Keratinocyte (primary cell): ENCODE data around the gene ALX4. TPM values are rescaled to one million over a fixed set of nuclear protein-coding genes. Genes with fewer than 3 reads are reported as not detected.

Source experiments
- DNase-seq: peaks from one replicate; pipeline ENCODE4 v3.0.0-alpha.2; 2011; ENCODE audit warnings: low read depth, missing footprints, low spot score
- FAIRE-seq: peaks from 2 replicates; lab custom pipeline; 2011; peaks lifted over from hg19 to GRCh38; lab: Jason Lieb, UNC
- H2AFZ ChIP-seq: 2 replicates; pipeline ENCODE4 v1.6.0; 2012; ENCODE audit warnings: low read length, control low read depth, inconsistent platforms; ENCODE audit not compliant: control insufficient read depth
- H3K27ac ChIP-seq: 2 replicates; pipeline ENCODE4 v1.5.1; 2011; ENCODE audit warnings: low read length; ENCODE audit not compliant: control insufficient read depth, insufficient read depth
- H3K27me3 ChIP-seq: 3 replicates; pipeline ENCODE4 v1.6.0; 2011; ENCODE audit warnings: low read length; ENCODE audit not compliant: control insufficient read depth, insufficient read depth; ENCODE audit errors: extremely low read depth
- H3K36me3 ChIP-seq, 2 experiments: 2 replicates in 1 of 2; 3 replicates in 1 of 2; pipeline ENCODE4 v1.5.1; 2011; ENCODE audit warnings: low read length in 2 of 2, mild to moderate bottlenecking in 1 of 2; ENCODE audit not compliant: control insufficient read depth in 2 of 2, insufficient read depth in 2 of 2; ENCODE audit errors: extremely low read depth in 1 of 2
- H3K4me1 ChIP-seq: 3 replicates; pipeline ENCODE4 v1.5.1; 2011; ENCODE audit warnings: low read length; ENCODE audit not compliant: control insufficient read depth, insufficient read depth; ENCODE audit errors: extremely low read depth
- H3K4me2 ChIP-seq: 3 replicates; pipeline ENCODE4 v1.6.0; 2011; ENCODE audit warnings: low read depth, low read length; ENCODE audit not compliant: control insufficient read depth, insufficient read depth; ENCODE audit errors: extremely low read depth
- H3K4me3 ChIP-seq, 3 experiments: fragments of 200-600 bp in 1 of 3; sonication (generic) in 1 of 3; 2 replicates in 2 of 3; 3 replicates in 1 of 3; pipeline ENCODE4 v1.5.1; 2011 to 2016; ENCODE audit warnings: low read length in 3 of 3, mild to moderate bottlenecking in 3 of 3, control low read depth in 2 of 3, inconsistent platforms in 1 of 3, low read depth in 1 of 3, mixed read lengths in 1 of 3, mixed run types in 1 of 3, moderate library complexity in 1 of 3; ENCODE audit not compliant: control insufficient read depth in 2 of 3, insufficient read depth in 2 of 3; ENCODE audit errors: extremely low read depth in 1 of 3
- H3K79me2 ChIP-seq: 2 replicates; pipeline ENCODE4 v1.6.0; 2012; ENCODE audit warnings: low read length; ENCODE audit not compliant: control insufficient read depth, insufficient read depth
- H3K9ac ChIP-seq: 3 replicates; pipeline ENCODE4 v1.6.0; 2011; ENCODE audit warnings: low read length; ENCODE audit not compliant: control insufficient read depth, insufficient read depth; ENCODE audit errors: extremely low read depth
- H3K9me1 ChIP-seq: 3 replicates; pipeline ENCODE4 v1.6.0; 2011; ENCODE audit warnings: low read length; ENCODE audit not compliant: control insufficient read depth, insufficient read depth; ENCODE audit errors: extremely low read depth
- H3K9me3 ChIP-seq: 2 replicates; pipeline ENCODE4 v1.5.1; 2012; ENCODE audit warnings: low read depth, low read length; ENCODE audit not compliant: control insufficient read depth
- H4K20me1 ChIP-seq: 3 replicates; pipeline ENCODE4 v1.6.0; 2011; ENCODE audit warnings: low read length; ENCODE audit not compliant: control insufficient read depth, insufficient read depth; ENCODE audit errors: extremely low read depth
- EZH2 ChIP-seq: IDR thresholded peaks from one replicate; pipeline ENCODE4 v1.6.1; 2012; ENCODE audit warnings: inconsistent platforms, mild to moderate bottlenecking, low read length, moderate library complexity
- dilution Hi-C: fragments of 300-500 bp; cut with MboI; formaldehyde crosslinking; loops from one replicate; pipeline ENCODE4 v1.7.0; 2020; ENCODE audit warnings: low sequenced_read_pairs; ENCODE audit not compliant: extremely low pct_ligation_motif_present
- polyA plus RNA-seq, 5 experiments: library from polyadenylated mRNA; depleted of rRNA in 3 of 5; stranded (reverse) in 3 of 5; stranded (forward) in 1 of 5; unstranded in 1 of 5; fragments of >200 nt; gene quantifications; 1 replicate in 1 of 5; 2 replicates in 3 of 5; 3 replicates in 1 of 5; pipeline versions ENCODE4 v1.2.1 to v1.2.3, GENCODE V29; 2011 to 2012; ENCODE audit warnings: missing spikeins in 2 of 5, low read depth in 1 of 5, low replicate concordance in 1 of 5
- TF ChIP-seq, protein P1 (sequence below), 3 experiments: IDR thresholded peaks in 1 of 3; conservative IDR thresholded peaks in 1 of 3; optimal IDR thresholded peaks in 1 of 3; 2 replicates in 2 of 3; 3 replicates in 1 of 3; pipeline versions ENCODE3 to v1.5.1; 2011; ENCODE audit warnings: low read length in 3 of 3, mild to moderate bottlenecking in 3 of 3, moderate library complexity in 2 of 3, control low read depth in 1 of 3, inconsistent platforms in 1 of 3; ENCODE audit not compliant: insufficient read depth in 2 of 3; ENCODE audit errors: extremely low read depth in 1 of 3

The ALX4 gene
- polyA plus RNA-seq, 1 donor (not counting 4 experiments of a cell fraction or from before 2014, with no cell fraction given) = not detected

DNA sequence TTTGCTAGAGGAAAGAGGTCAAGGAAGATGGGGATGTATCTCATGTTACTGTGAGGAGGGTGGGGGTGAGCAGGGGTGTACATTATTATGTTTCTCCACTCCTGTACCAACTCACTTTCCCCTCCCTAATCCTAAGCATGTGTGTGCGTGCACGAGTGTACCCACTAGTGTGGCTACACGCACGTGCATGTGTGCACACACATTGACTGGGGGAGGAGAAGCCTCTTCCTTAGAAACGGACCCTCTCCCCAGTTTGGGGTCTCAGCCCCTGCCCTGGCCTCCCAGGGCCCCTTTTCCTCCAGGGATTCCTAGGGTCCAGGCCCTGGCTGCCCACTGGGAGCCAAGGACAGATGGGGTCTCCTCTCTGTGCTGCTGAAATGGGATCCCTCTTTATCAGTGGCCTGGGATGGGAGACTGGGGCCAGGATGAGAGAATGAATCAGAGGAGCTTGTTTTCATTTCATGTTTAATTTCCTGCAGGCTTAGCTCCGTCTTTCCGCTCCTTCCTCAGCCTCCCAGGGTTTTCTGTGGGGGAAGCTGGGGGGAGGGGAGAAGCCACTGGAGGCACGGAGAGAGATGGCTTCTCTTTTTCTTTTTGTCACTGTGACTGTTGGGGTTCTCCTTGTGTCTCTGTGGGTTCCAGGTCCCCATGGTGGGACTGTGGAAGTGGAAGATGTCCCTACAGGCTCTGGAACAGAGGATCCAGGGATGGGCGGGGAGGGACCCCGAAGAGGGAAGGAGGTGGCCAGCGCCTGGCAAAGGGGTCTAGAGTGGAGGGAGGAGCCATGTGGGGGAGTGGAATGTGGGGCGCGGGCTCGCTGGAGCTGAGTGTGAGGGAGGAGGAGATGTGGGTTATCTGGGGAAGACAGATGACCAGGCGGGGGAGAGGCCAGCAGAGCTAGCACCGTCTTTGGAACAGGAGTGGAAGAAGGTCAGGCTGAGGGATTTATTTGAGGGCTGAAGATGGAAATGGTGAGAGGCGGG lies 40.3 kb downstream of the ALX4 start:
- FAIRE-seq = no peak

DNA sequence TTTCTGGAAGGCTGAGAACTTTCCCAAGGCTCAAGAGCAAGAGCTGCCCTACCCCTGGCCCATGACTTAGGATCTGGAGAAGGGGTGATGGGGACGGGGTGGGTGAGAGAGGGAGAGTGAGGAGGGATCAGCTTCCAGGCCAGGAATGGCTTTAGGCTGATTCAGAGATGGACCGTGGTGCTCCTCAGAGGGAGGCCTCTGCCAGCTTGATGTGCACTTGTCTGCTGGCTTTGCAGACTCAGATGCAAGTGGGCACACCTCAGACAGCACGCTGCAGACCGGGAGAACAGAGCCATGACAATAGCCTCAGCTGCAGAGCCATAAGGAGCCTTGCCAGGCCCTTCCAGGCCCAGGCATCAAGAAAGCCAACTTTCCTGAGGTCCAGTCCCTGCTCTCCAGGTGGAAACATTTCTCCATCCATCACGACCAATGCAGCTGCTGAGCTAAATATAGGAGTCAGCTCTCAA lies 41.3 kb downstream of the ALX4 start:
- no peak overlapping the region for H3K27ac ChIP-seq
- dilution Hi-C loops = no loop called here

More for the DNA sequence above, 40.3 kb downstream of the ALX4 start:
- H3K79me2 ChIP-seq = no peaks in the 10 kb centered on the region
- dilution Hi-C loops = no loop called here
- no peak overlapping the region for H3K4me2 ChIP-seq
- H3K9me3 ChIP-seq = no peaks in the 10 kb centered on the region
- H4K20me1 ChIP-seq = no peaks in the 10 kb centered on the region
- no peak for TF ChIP-seq EZH2
- TF ChIP-seq, protein P1, sequence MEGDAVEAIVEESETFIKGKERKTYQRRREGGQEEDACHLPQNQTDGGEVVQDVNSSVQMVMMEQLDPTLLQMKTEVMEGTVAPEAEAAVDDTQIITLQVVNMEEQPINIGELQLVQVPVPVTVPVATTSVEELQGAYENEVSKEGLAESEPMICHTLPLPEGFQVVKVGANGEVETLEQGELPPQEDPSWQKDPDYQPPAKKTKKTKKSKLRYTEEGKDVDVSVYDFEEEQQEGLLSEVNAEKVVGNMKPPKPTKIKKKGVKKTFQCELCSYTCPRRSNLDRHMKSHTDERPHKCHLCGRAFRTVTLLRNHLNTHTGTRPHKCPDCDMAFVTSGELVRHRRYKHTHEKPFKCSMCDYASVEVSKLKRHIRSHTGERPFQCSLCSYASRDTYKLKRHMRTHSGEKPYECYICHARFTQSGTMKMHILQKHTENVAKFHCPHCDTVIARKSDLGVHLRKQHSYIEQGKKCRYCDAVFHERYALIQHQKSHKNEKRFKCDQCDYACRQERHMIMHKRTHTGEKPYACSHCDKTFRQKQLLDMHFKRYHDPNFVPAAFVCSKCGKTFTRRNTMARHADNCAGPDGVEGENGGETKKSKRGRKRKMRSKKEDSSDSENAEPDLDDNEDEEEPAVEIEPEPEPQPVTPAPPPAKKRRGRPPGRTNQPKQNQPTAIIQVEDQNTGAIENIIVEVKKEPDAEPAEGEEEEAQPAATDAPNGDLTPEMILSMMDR (optimal IDR thresholded peaks at IDR 0.05 in 1 of 3, IDR thresholded peaks at IDR 0.05 in 1 of 3, conservative IDR thresholded peaks at IDR 0.05 in 1 of 3; ENCODE audit: extremely low read depth in 1 of 3, insufficient read depth in 2 of 3, low read length in 3 of 3) = no peak
- no peak overlapping the region for H3K27ac ChIP-seq
- no peak overlapping the region for H3K4me3 ChIP-seq
- no peaks in the 10 kb centered on the region for H3K36me3 ChIP-seq
- no peak overlapping the region for H2AFZ ChIP-seq
- H3K4me1 ChIP-seq = no peaks in the 10 kb centered on the region
- H3K27me3 ChIP-seq = peaks cover 2% of the 10 kb centered on the region
- no peak for DNase-seq
- H3K9ac ChIP-seq = no peak overlapping the region
- H3K9me1 ChIP-seq = no peaks in the 10 kb centered on the region

More for the DNA sequence above, 41.3 kb downstream of the ALX4 start:
- no peak for DNase-seq
- Histone ChIP-seq H3K9me3 (no peaks in the 10 kb centered on the region), H4K20me1 (no peaks in the 10 kb centered on the region), H3K79me2 (no peaks in the 10 kb centered on the region), H3K9ac (no peak overlapping the region), H3K9me1 (no peaks in the 10 kb centered on the region), H3K36me3 (no peaks in the 10 kb centered on the region), H3K4me3 (no peak overlapping the region), H3K4me2 (no peak overlapping the region), H2AFZ (no peak overlapping the region), H3K27me3 (peaks cover 2% of the 10 kb centered on the region), H3K4me1 (no peaks in the 10 kb centered on the region)
- TF ChIP-seq, protein P1 (optimal IDR thresholded peaks at IDR 0.05 in 1 of 3, IDR thresholded peaks at IDR 0.05 in 1 of 3, conservative IDR thresholded peaks at IDR 0.05 in 1 of 3; ENCODE audit: extremely low read depth in 1 of 3, insufficient read depth in 2 of 3, low read length in 3 of 3) = no peak
- no peak for TF ChIP-seq EZH2
- FAIRE-seq = no peak
